HG03280 (cell line): Measurements from ENCODE around the gene WWP2.
"Not testable (repeated sequence)": the region's sequence is repeated elsewhere in the genome, so short reads cannot be mapped to it uniquely, and the experiment has no call there.

Source experiments
- ATAC-seq: cut with Tn5 transposase; IDR thresholded peaks from one replicate; pipeline ENCODE4 v1.9.1; 2021; ENCODE audit warnings: mild to moderate bottlenecking, moderate library complexity; ENCODE audit not compliant: unreplicated experiment

WWP2 gene

DNA sequence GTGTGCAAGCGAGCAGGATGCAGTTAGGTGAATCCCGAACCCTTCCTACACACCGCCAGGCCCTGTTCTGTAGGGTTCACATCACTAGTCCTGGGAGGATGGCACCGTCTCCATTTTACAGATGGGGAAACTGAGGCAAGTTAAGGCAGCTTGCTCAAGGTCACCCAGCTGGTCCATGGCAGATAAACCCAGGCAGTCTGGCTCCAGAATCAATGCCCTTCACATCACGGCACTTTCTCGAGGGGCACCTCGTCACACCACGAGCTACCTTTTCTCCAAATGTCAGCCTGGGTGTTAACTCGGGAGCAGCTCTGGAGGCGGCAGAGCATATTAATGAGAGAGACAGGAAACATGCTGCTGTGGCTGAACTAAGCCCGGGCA, 16.9 kb upstream of the WWP2 start:
- ATAC-seq = no peak

- ATAC-seq = no peak
Observed at GRCh38 chr16:69745959-69746358, 16.2 kb upstream of the WWP2 start.

GRCh38 chr16:69747115-69747514, 15.0 kb upstream of the WWP2 start:
- no peak for ATAC-seq

GRCh38 chr16:69748694-69749345, 13.3 kb upstream of the WWP2 start:
- ATAC-seq = no peak

DNA sequence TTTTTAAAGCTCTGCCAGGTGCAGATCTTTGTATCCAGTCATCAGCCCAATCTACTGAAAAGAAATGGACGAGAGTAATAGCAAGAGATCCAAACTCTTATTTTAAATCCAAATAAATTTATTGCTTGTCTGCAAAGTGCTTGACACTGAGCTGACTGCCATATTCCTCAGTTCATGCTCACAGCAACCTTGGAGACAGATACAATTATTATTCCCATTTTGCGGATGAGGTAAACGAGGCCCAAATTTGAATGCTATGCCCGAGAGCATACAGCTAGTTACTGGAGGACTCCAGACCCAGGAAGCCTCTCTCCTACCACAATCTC, 8.0 kb upstream of the WWP2 start:
- ATAC-seq = no peak

DNA sequence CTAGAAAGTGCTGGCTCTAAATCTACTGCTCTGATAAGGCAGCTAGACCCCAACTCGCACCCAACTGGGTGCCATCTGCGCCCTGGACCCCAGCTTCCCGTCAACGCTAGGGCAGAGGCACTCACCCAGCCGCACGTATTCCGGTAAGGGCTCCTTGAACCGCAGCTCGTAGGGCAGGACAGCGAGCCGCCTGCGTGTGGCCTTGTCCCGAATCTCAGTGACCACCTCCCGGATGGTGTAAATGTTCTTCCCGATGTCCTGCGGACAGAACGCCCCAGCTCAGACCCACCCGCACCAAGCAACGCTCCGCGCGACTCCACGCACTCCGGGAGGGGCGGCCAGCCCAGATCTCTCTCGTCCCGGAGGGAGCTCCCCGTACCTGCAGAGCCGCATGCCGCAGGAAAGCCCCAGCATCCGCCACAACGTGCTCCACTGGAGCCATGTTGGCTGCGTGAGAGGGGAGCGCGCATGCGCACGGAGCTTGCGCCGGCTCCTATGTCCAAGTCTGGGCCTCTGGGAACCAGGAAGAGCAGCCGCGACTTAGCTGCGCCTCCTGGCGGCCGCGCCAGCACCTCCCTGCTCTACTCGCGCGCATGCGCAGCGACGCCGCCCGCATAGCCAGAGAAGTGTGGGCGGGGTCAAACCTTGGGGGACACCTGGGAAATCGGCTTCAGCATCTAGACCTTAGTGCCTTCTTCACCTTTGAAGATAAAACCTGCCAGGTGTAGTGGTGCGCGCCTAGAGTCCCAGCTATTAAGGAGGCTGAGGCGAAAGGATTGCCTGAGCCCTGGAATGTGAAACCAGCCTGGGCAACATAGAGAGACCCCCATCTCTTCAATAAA, 7.4 kb upstream of the WWP2 start, which contains the start of gene NOB1:
Gene NOB1, minus strand, starts transcription at position 458 of the 842 bp plus-strand sequence. Its CDS starts 16 bp downstream, at position 442.
- ATAC-seq = peak; percentile 96

GRCh38 chr16:69756705-69757104, 5.4 kb upstream of the WWP2 start:
- no peak for ATAC-seq

GRCh38 chr16:69757375-69757774, 4.8 kb upstream of the WWP2 start:
- not testable (repeated sequence) for ATAC-seq

- no peak for ATAC-seq
Observed at GRCh38 chr16:69762814-69763598, 874 bp downstream of the WWP2 start.

GRCh38 chr16:69763599-69763942, 1.4 kb downstream of the WWP2 start:
- no peak for ATAC-seq

GRCh38 chr16:69767459-69768229, 5.5 kb downstream of the WWP2 start:
- no peak for ATAC-seq

DNA sequence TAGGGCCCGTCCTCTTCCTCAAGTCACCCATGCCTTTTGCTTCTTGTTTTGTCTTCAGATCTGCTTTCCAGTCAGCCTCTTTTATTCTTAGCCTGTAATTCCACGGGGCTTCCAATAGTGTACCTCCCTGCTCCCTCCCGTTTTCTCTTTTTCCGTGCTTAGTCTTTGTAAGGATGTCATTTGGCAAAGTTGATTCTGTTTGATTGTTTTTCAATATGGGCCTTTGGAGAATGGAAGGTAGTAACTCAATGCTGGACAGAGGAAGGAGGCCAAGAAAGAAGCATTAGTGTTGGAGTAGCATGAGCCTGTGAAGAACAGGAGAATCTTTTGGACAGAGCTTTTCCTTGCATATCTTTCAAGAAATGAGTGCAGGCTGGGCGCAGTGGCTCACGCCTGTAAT, 6.5 kb downstream of the WWP2 start:
- ATAC-seq = no peak

DNA sequence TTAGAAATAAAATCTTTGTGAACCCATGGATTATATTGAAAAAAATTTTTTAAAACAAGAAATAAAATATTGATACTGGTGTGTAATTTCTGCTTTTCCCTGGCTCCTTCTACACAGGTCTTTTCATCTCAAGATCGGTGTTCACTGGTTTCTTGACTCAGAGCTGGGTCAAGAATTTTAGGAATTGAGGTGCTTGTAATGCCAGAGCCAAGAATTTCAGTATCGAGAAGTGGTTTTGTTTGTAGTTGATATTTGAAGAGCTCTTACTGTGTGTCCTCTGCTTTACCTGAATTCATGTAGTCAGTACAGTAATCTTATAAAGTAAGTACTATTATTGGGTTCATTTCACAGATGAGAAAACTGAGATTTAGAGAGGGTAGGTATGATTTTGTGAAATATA, 7.3 kb downstream of the WWP2 start:
- ATAC-seq = no peak

DNA sequence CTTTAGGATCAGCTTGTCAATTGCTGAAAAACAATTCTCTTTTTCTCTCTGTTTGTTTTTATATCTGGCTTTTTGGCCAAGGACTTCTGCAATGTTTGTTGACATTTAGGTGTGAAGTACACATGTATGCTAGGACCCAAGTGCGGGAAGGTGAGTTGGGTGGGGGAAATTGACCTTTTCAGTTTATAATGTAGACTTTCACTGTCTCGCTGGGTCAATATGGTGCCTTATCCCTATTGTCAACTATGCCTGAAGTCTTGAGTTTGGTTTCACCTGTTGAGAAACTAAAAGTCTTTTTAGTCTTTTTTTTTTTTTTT, 9.5 kb downstream of the WWP2 start:
- no peak for ATAC-seq

- no peak for ATAC-seq
Observed at GRCh38 chr16:69773260-69773947, 11.3 kb downstream of the WWP2 start.

GRCh38 chr16:69775563-69775962, 13.4 kb downstream of the WWP2 start:
- ATAC-seq = no peak

- ATAC-seq = no peak
Observed at GRCh38 chr16:69779724-69780123, 17.6 kb downstream of the WWP2 start.

DNA sequence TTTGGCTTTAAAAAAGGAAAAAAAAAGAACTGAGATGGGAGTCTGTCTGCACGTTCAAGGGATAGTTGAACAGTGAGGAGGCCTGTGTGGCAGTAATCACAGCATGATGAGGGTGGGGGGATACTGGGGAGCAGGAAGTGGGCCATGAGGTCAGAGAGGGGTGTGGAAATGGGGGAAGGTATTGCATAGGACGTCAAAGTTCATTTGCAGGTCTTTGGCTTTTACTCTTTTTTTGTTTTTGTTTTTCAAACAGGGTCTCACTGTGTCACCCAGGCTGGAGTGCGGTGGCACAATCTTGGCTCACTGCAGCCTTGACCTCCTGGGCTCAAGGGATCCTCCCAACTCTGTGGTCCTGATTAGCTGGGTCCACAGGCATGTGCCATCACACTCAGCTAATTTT, 19.0 kb downstream of the WWP2 start:
- ATAC-seq = no peak

DNA sequence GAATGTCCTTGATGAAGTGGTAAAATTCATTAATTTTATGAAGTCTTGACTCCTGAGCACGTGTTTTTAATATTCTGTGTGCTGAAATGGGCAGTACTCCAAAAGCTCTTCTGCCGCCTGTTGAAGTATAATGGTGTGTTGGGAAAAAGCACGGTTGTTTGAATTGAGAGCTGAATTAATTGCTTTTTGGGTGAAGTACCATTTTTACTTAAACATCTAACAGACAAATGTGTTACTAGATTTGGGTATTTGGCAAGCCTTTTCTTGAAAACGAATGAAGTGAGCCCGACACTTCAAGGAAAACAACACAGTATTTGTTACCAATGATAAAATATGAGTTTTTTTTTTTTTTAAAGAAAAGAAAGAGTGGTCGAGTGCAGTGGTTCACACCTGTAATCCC, 22.5 kb downstream of the WWP2 start:
- no peak for ATAC-seq

GRCh38 chr16:69787883-69788282, 25.8 kb downstream of the WWP2 start:
- ATAC-seq = no peak

DNA sequence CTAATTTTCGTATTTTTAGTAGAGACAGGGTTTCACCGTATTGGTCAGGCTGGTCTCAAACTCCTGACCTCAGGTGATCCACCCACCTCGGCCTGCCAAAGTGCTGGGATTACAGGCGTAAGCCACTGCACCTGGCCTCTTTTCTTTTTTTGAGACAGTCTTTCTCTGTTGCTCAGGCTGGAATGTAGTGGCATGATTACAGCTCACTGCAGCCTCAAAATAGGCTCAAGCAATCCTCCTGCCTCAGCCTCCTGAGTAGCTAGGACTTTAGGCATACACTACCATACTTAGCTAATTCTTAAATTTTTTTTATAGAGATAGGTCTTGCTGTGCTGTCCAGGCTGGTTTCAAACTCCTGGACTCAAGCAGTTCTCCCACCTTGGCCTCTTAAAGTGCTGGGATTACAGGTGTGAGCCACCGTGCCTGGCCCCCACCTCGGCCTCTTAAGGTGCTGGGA, 29.3 kb downstream of the WWP2 start:
- not testable (repeated sequence) for ATAC-seq
